A673 (cell line): ENCODE data around the gene KDM4D. TPM values are rescaled to one million over a fixed set of nuclear protein-coding genes. Genes with fewer than 3 reads are reported as not detected.
"Not testable (repeated sequence)": the region's sequence is repeated elsewhere in the genome, so short reads cannot be mapped to it uniquely, and the experiment has no call there.

Experiments
- BruUV-seq: library from RNA; stranded (reverse); fragments of 400-500 nt; replicated peaks from 2 replicates; lab custom pipeline; 2021; lab: Mats Ljungman, UMichigan
- CTCF ChIA-PET: fragments of 300-600 bp; sonication (Branson Sonifier 250); formaldehyde crosslinking; loops from one replicate; lab custom pipeline; 2022; ENCODE audit warnings: antibody characterized with exemption; lab: Charles Lee
- POLR2A ChIA-PET: fragments of 300-600 bp; sonication (Branson Sonifier 250); formaldehyde crosslinking; loops from one replicate; lab custom pipeline; 2022; ENCODE audit warnings: antibody characterized with exemption; ENCODE audit not compliant: low non-redundant PET; lab: Charles Lee
- DNase-seq: peaks from one replicate; pipeline ENCODE4 v3.0.0-alpha.2; 2015; ENCODE audit warnings: low spot score
- H3K27ac ChIP-seq: fragments of 200-600 bp; sonication (generic); 2 replicates; pipeline ENCODE4 v1.5.1; 2016; ENCODE audit warnings: mixed run types, low read depth, mild to moderate bottlenecking, mixed read lengths, antibody characterized with exemption, low read length; ENCODE audit not compliant: poor library complexity, severe bottlenecking
- H3K27me3 ChIP-seq: fragments of 200-600 bp; sonication (generic); replicated peaks from 2 replicates; pipeline ENCODE4 v1.6.1; 2017; ENCODE audit warnings: mixed run types, low read depth, mild to moderate bottlenecking, mixed read lengths, antibody characterized with exemption, low read length; ENCODE audit not compliant: insufficient read depth, poor library complexity
- H3K36me3 ChIP-seq: fragments of 200-600 bp; sonication (generic); 2 replicates; pipeline ENCODE4 v1.6.1; 2016; ENCODE audit warnings: mixed run types, mild to moderate bottlenecking, mixed read lengths, antibody characterized with exemption, low read length; ENCODE audit not compliant: insufficient read depth, poor library complexity, severe bottlenecking
- H3K4me1 ChIP-seq: fragments of 200-600 bp; sonication (generic); 2 replicates; pipeline ENCODE4 v1.6.1; 2017; ENCODE audit warnings: mixed run types, mild to moderate bottlenecking, mixed read lengths, antibody characterized with exemption, low read length; ENCODE audit not compliant: insufficient read depth, poor library complexity, severe bottlenecking
- H3K4me3 ChIP-seq: fragments of 200-600 bp; sonication (generic); 2 replicates; pipeline ENCODE4 v1.5.1; 2016; ENCODE audit warnings: low read depth, mixed run types, mild to moderate bottlenecking, mixed read lengths, low read length; ENCODE audit not compliant: poor library complexity, severe bottlenecking
- H3K9me3 ChIP-seq: fragments of 200-600 bp; sonication (generic); 2 replicates; pipeline ENCODE4 v1.6.1; 2016; ENCODE audit warnings: mixed run types, low read depth, mild to moderate bottlenecking, mixed read lengths, antibody characterized with exemption, low read length; ENCODE audit not compliant: poor library complexity, severe bottlenecking
- EZH2 ChIP-seq: fragments of 200-600 bp; sonication (generic); IDR thresholded peaks from 2 replicates; pipeline ENCODE4 v1.6.1; 2017; ENCODE audit warnings: borderline replicate concordance, low read depth, mild to moderate bottlenecking, mixed read lengths, antibody characterized with exemption, low read length; ENCODE audit not compliant: poor library complexity, severe bottlenecking
- intact Hi-C: fragments of 100-400 bp; cut with micrococcal nuclease; formaldehyde crosslinking; loops from one replicate; pipeline ENCODE4 v1.10.0; 2022; ENCODE audit not compliant: unreplicated experiment
- total RNA-seq: library from RNA; stranded (reverse); gene quantifications from 2 replicates; pipeline ENCODE4 v1.2.3, GENCODE V29; 2021
- TF ChIP-seq, protein P1 (sequence below): fragments of 300-800, 200-600 bp; sonication (generic); conservative IDR thresholded peaks from 2 replicates; pipeline ENCODE4 v1.5.1; 2017; ENCODE audit warnings: low read depth, mild to moderate bottlenecking, antibody characterized with exemption, low read length, moderate library complexity, mixed read lengths

KDM4D gene
- total RNA-seq, 1 experiment from 2014 or later: 3.0 TPM

- POLR2A ChIA-PET: interaction anchor here (0.6 kb wide), 1 partner anchor 375 kb away, joined by 3 read pairs; no protein-coding TSS in a partner anchor
- H3K27me3 ChIP-seq: no peaks in the 10 kb centered on the region
- no peak overlapping the region for H3K27ac ChIP-seq
- TF ChIP-seq EZH2: no peak
- TF ChIP-seq, protein P1, sequence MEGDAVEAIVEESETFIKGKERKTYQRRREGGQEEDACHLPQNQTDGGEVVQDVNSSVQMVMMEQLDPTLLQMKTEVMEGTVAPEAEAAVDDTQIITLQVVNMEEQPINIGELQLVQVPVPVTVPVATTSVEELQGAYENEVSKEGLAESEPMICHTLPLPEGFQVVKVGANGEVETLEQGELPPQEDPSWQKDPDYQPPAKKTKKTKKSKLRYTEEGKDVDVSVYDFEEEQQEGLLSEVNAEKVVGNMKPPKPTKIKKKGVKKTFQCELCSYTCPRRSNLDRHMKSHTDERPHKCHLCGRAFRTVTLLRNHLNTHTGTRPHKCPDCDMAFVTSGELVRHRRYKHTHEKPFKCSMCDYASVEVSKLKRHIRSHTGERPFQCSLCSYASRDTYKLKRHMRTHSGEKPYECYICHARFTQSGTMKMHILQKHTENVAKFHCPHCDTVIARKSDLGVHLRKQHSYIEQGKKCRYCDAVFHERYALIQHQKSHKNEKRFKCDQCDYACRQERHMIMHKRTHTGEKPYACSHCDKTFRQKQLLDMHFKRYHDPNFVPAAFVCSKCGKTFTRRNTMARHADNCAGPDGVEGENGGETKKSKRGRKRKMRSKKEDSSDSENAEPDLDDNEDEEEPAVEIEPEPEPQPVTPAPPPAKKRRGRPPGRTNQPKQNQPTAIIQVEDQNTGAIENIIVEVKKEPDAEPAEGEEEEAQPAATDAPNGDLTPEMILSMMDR: no peak
- CTCF ChIA-PET: no interaction called here
- no peaks in the 10 kb centered on the region for H3K36me3 ChIP-seq
- intact Hi-C loops: no loop called here
- H3K4me1 ChIP-seq: peaks cover 41% of the 10 kb centered on the region
- no peaks in the 10 kb centered on the region for H3K9me3 ChIP-seq
- DNase-seq: no peak
- no peak overlapping the region for H3K4me3 ChIP-seq
- BruUV-seq: no TSS peak
Measured at GRCh38 chr11:94928117-94928990, 45.2 kb upstream of the KDM4D start.

DNA sequence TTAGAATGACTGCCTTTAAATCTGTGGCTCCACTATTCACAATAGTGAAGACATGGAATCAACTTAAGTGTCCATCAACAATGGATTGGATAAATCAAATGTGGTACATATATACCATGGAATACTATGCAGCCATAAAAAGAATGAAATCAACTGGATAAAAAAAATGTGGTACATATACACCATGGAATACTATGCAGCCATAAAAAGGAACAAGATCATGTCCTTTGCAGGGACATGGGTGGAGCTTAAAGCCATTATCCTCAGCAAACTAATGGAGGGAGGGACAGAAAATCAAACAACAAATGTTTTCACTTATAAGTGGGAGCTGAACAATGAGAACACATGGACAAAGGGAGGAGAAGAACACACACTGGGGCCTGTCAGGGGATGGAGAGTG, 41.4 kb upstream of the KDM4D start:
- H3K9me3 ChIP-seq, H3K36me3 ChIP-seq, H3K4me3 ChIP-seq, H3K27ac ChIP-seq, CTCF ChIA-PET, H3K27me3 ChIP-seq, BruUV-seq, DNase-seq, POLR2A ChIA-PET, intact Hi-C loops: not testable (repeated sequence)
- peaks cover 41% of the 10 kb centered on the region for H3K4me1 ChIP-seq

DNA sequence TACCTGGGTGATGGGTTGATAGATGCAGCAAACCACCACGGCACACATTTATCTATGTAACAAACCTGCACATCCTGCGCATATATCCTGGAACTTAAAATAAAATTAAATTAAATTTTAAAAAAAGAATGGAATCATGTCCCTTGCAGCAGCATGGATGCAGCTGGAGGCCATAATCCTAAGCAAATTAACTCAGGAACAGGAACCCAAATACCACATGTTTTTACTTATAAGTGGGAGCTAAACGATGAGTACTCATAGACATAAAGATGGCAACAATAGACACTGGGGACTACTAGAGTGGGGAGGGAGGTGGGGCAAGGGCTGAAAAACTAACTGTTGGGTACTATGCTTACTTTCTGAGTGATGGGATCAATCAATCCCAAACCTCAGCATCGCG, 41.0 kb upstream of the KDM4D start:
- DNase-seq: no peak
- ChIA-PET POLR2A (no interaction called here), CTCF (no interaction called here)
- BruUV-seq: no TSS peak
- Histone ChIP-seq H3K4me3 (no peak overlapping the region), H3K9me3 (no peaks in the 10 kb centered on the region), H3K36me3 (no peaks in the 10 kb centered on the region), H3K4me1 (peaks cover 37% of the 10 kb centered on the region), H3K27ac (no peak overlapping the region), H3K27me3 (no peaks in the 10 kb centered on the region)
- intact Hi-C loops: no loop called here
- TF ChIP-seq, protein P1: no peak
- no peak for TF ChIP-seq EZH2
